ENCODE data around the gene IL18BP. TPM values are rescaled to one million over a fixed set of nuclear protein-coding genes. Genes with fewer than 3 reads are reported as not detected.

The IL18BP gene
- total RNA-seq, 4 donors from 2014 or later: 5.1 to 11.6 (median 6.3) TPM

DNA sequence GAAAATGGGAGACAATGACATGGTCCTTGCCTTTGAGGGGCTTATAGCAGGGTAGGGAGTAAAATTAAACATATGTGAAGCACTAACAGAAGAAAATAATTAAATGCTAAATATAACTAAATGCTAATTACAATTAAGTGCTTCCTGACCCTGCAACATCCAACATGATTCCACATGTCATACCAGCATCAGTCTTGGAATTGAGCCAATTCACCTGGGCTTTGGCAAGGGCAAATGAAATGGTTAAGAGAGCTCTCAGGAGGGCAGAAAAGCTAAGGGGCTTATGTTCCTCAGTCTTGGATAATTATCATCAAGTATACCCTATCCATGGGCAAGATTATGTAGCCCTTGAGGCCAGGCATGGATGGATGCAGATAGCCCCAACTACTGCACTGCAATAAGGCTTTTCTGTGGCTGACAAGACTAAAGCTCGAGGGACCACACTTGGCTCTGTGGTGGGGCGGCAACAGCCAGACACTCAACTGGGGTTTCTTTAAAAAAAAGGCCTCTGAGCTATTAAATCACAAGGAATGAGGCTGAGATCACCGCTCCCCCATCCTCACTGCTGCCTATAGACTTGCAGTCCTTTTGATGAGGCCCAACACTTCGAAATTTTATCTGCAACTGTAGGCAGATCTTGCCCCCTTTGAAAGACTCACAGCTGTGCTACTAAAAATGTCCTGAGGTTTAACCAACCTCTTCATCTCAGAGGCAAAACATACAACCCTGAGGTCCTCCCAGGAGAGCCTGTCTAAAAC is 39.0 kb downstream of the IL18BP start:
- H3K27me3 ChIP-seq: no peaks in the 10 kb centered on the region
- H3K9me3 ChIP-seq: no peaks in the 10 kb centered on the region
- TF ChIP-seq EP300 (IDR thresholded peaks at IDR 0.05): no peak
- TF ChIP-seq, protein P1, sequence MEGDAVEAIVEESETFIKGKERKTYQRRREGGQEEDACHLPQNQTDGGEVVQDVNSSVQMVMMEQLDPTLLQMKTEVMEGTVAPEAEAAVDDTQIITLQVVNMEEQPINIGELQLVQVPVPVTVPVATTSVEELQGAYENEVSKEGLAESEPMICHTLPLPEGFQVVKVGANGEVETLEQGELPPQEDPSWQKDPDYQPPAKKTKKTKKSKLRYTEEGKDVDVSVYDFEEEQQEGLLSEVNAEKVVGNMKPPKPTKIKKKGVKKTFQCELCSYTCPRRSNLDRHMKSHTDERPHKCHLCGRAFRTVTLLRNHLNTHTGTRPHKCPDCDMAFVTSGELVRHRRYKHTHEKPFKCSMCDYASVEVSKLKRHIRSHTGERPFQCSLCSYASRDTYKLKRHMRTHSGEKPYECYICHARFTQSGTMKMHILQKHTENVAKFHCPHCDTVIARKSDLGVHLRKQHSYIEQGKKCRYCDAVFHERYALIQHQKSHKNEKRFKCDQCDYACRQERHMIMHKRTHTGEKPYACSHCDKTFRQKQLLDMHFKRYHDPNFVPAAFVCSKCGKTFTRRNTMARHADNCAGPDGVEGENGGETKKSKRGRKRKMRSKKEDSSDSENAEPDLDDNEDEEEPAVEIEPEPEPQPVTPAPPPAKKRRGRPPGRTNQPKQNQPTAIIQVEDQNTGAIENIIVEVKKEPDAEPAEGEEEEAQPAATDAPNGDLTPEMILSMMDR (IDR thresholded peaks at IDR 0.05): no peak
- no peak for TF ChIP-seq POLR2A (IDR thresholded peaks at IDR 0.05)
- DNase-seq (ENCODE audit: low spot score in 2 of 2): no peak
- 25 to 37% methylated on average over 4 of the region's 4 CpGs for WGBS, 2 donors
- H3K4me3 ChIP-seq: peak overlapping the region in 3 of 4 donors; percentile 8 to 65 (median 60)
- peaks cover 0 to 32% (median 7%) of the 10 kb centered on the region in 3 donors for H3K36me3 ChIP-seq
- H3K27ac ChIP-seq: peak overlapping the region; percentile 91 to 100 (median 97)
- peaks cover 4 to 80% (median 50%) of the 10 kb centered on the region in 4 donors for H3K4me1 ChIP-seq

DNA sequence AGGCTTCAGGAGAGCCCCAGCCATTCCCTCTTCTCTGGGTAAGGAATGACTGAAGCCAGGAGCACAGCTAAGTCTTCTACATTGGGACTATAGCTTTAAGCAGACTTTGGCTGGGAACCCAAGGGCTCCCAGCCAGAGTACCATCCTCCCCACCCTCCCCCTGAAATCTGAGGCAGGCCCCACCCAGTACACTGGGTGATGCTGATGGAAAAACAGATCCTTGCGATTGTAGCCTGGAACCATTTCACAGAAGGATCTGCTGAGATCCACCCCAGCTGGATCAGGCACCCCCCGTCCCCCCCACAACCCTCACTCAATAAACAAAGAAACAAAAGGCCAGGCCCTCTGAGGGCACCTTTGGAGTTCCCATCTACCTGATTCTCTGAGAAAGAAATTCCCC is 39.8 kb downstream of the IL18BP start:
- Histone ChIP-seq H3K36me3 (peaks cover 0 to 25% (median 7%) of the 10 kb centered on the region in 3 donors), H3K27ac (peak overlapping the region; percentile 91 to 100 (median 97)), H3K4me3 (peak overlapping the region; percentile 43 to 65 (median 58)), H3K27me3 (no peaks in the 10 kb centered on the region), H3K4me1 (peaks cover 4 to 80% (median 51%) of the 10 kb centered on the region in 4 donors), H3K9me3 (no peaks in the 10 kb centered on the region)
- TF ChIP-seq, protein P1 (IDR thresholded peaks at IDR 0.05): no peak
- TF ChIP-seq EP300 (IDR thresholded peaks at IDR 0.05) (peak; percentile 28 to 94), POLR2A (IDR thresholded peaks at IDR 0.05) (peak; percentile 30 to 73)
- peak; percentile 60 to 71 for DNase-seq (ENCODE audit: low spot score in 2 of 2)
- WGBS, 2 donors: 10 to 13% methylated on average over 2 of the region's 2 CpGs

DNA sequence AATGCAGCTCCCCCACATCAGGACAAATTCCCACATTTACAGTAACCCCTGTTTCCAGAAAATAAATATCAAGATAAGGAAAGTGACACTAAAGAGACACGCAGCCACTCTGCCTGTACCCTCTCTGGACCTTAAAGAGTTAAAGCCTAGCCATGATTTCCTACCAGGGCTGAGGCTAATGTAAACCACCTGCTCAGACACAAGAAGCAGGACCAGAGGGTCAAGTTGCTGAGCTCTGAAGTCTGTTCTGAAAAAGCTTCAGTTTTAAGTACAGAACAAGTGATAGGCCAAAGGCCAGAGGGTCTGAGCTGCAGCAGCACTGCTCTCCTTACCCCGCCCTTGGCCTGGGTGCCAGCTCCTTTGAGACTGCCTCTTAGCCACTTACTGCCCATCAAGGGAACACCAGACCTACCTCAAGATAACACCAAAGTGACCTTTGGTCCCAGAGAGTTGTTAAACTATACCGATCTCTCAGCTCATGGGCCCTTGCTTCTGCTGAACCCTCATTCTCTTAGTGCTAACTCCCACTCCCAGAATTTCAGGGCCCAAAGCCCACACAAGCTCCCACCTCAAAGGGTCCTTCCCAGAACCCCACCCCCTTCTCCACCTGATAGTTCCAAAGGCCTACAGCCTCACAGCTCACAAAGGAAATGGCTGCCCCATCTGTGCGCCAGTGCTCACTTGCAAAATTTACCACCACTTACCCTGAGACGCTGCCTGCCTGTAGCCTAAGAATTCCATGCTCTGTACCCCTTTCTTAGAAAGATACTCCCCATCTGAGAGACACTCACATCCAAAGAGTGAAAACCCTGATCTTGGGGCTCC is 40.5 kb downstream of the IL18BP start:
- Histone ChIP-seq H3K27me3 (no peaks in the 10 kb centered on the region), H3K4me1 (peaks cover 4 to 82% (median 50%) of the 10 kb centered on the region in 4 donors), H3K9me3 (no peaks in the 10 kb centered on the region), H3K36me3 (peaks cover 0 to 17% (median 7%) of the 10 kb centered on the region in 3 donors), H3K27ac (peak overlapping the region; percentile 91 to 100 (median 97)), H3K4me3 (peak overlapping the region; percentile 43 to 65 (median 58))
- DNase-seq (ENCODE audit: low spot score in 2 of 2): no peak
- WGBS, 2 donors: 7 to 18% methylated on average over 5 of the region's 5 CpGs
- no peak for TF ChIP-seq POLR2A (IDR thresholded peaks at IDR 0.05)
- TF ChIP-seq, protein P1 (IDR thresholded peaks at IDR 0.05): no peak
- TF ChIP-seq EP300 (IDR thresholded peaks at IDR 0.05): no peak

DNA sequence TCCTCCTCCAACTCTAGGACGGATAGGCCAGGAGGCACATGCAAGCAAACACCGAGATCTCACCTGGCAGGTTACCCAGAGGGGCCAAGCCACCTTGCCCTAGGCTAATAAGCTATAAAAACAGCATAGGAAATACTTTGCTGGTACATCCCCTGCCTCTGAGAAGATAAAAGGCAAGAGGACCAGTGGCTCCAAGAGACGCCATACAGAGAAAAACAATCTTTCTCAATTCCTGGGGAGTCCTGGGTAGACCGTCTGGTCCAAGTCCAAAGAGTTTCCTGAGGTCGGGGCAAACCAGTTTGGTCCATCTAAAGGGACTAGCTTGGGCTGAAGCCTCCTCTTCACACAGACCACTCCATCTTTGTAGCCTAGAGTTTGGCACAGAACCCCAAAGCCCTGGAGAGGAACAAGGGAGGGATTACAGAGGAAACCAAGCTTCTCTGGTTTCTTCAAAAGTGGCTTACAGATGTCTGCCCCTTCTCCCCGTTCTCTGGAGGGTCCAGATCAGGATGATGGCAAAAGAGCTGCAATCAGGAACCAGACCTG is 41.2 kb downstream of the IL18BP start:
- WGBS, 2 donors: 5% methylated on average over 6 of the region's 6 CpGs
- Histone ChIP-seq H3K9me3 (no peaks in the 10 kb centered on the region), H3K36me3 (peaks cover 0 to 10% (median under 1%) of the 10 kb centered on the region in 3 donors), H3K4me1 (peaks cover 4 to 76% (median 47%) of the 10 kb centered on the region in 4 donors), H3K4me3 (peak overlapping the region; percentile 43 to 65 (median 58)), H3K27me3 (no peaks in the 10 kb centered on the region), H3K27ac (peak overlapping the region; percentile 91 to 100 (median 97))
- DNase-seq (ENCODE audit: low spot score in 2 of 2): no peak
- TF ChIP-seq, protein P1 (IDR thresholded peaks at IDR 0.05): no peak
- TF ChIP-seq POLR2A (IDR thresholded peaks at IDR 0.05) (no peak), EP300 (IDR thresholded peaks at IDR 0.05) (no peak)
